ENCODE results near the gene DCDC2C. TPM values are rescaled to one million over a fixed set of nuclear protein-coding genes. Genes with fewer than 3 reads are reported as not detected.

DCDC2C gene
- total and polyA plus RNA-seq, 2 of the 4 experiments (the other 2 are of a cell fraction) = not detected

DNA sequence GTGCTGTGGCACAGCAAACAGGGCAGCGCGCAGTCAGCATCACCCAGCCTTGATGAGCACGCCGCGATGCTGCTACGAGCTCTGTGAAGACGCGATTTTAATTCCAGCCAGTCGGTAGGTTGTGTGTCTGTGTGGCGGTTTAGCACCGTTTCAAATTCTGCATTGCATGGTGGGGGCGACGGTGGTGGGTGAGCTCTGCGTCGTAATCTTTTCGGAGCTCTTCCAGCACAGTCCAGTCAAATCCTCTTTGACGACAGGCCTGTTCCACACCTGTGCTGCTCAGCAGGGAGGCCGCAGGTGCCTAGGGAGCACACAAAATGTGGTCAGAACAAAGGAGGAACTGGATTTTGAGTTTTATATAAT lies 36.8 kb upstream of the DCDC2C start:
- H3K36me3 ChIP-seq (ENCODE audit: control insufficient read depth, insufficient read depth, low read length) = no peaks in the 10 kb centered on the region
- peak overlapping the region; percentile 38; the same call in 1 of the 2 replicates for H3K4ac ChIP-seq (ENCODE audit: low read depth, low read length)
- no peak overlapping the region for H2AFZ ChIP-seq (replicated peaks; ENCODE audit: low read length, poor library complexity)
- H2BK5ac ChIP-seq (ENCODE audit: low read depth, low read length, poor library complexity, severe bottlenecking) = no peak overlapping the region
- peak overlapping the region; percentile 63; the same call in 1 of the 2 replicates for H2AK5ac ChIP-seq (ENCODE audit: low read depth, low read length)
- no peaks in the 10 kb centered on the region for H4K20me1 ChIP-seq (ENCODE audit: insufficient read depth, low read length)
- H3K9ac ChIP-seq (ENCODE audit: low read depth, low read length) = no peak overlapping the region
- peak overlapping the region; percentile 20 for H4K5ac ChIP-seq (ENCODE audit: low read depth, low read length)
- H2AK9ac ChIP-seq (replicated peaks; ENCODE audit: low read depth, low read length, poor library complexity) = no peak overlapping the region
- TF ChIP-seq, protein P1, sequence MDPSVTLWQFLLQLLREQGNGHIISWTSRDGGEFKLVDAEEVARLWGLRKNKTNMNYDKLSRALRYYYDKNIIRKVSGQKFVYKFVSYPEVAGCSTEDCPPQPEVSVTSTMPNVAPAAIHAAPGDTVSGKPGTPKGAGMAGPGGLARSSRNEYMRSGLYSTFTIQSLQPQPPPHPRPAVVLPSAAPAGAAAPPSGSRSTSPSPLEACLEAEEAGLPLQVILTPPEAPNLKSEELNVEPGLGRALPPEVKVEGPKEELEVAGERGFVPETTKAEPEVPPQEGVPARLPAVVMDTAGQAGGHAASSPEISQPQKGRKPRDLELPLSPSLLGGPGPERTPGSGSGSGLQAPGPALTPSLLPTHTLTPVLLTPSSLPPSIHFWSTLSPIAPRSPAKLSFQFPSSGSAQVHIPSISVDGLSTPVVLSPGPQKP (IDR thresholded peaks at IDR 0.05; ENCODE audit: borderline replicate concordance, low read depth, low read length) = no peak
- TF ChIP-seq FOS (IDR thresholded peaks at IDR 0.05; ENCODE audit: low read depth, low read length) (no peak), MAZ (IDR thresholded peaks at IDR 0.05; ENCODE audit: borderline replicate concordance, low read depth, low read length) (no peak), RAD21 (IDR thresholded peaks at IDR 0.05; ENCODE audit: low read length) (no peak), CEBPB (IDR thresholded peaks at IDR 0.05; ENCODE audit: low read depth, low read length) (no peak), POLR2A (IDR thresholded peaks at IDR 0.05; ENCODE audit: low read depth, low read length) (no peak), BHLHE40 (IDR thresholded peaks at IDR 0.05; ENCODE audit: low read depth, low read length) (no peak), SMC3 (IDR thresholded peaks at IDR 0.05; ENCODE audit: low read depth, low read length) (no peak), RCOR1 (IDR thresholded peaks at IDR 0.05; ENCODE audit: insufficient replicate concordance, low read length) (no peak), MXI1 (IDR thresholded peaks at IDR 0.05; ENCODE audit: borderline replicate concordance, low read depth, low read length) (no peak)
- TF ChIP-seq, protein P2, sequence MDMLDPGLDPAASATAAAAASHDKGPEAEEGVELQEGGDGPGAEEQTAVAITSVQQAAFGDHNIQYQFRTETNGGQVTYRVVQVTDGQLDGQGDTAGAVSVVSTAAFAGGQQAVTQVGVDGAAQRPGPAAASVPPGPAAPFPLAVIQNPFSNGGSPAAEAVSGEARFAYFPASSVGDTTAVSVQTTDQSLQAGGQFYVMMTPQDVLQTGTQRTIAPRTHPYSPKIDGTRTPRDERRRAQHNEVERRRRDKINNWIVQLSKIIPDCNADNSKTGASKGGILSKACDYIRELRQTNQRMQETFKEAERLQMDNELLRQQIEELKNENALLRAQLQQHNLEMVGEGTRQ (IDR thresholded peaks at IDR 0.05; ENCODE audit: low read depth, low read length) = no peak
- TF ChIP-seq, protein P3, sequence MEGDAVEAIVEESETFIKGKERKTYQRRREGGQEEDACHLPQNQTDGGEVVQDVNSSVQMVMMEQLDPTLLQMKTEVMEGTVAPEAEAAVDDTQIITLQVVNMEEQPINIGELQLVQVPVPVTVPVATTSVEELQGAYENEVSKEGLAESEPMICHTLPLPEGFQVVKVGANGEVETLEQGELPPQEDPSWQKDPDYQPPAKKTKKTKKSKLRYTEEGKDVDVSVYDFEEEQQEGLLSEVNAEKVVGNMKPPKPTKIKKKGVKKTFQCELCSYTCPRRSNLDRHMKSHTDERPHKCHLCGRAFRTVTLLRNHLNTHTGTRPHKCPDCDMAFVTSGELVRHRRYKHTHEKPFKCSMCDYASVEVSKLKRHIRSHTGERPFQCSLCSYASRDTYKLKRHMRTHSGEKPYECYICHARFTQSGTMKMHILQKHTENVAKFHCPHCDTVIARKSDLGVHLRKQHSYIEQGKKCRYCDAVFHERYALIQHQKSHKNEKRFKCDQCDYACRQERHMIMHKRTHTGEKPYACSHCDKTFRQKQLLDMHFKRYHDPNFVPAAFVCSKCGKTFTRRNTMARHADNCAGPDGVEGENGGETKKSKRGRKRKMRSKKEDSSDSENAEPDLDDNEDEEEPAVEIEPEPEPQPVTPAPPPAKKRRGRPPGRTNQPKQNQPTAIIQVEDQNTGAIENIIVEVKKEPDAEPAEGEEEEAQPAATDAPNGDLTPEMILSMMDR (conservative IDR thresholded peaks at IDR 0.05; ENCODE audit: low read depth, low read length) = no peak
- H3K27me3 ChIP-seq (ENCODE audit: control insufficient read depth, insufficient read depth, low read length) = no peaks in the 10 kb centered on the region; the same call in 1 of the 2 replicates
- peak overlapping the region; percentile 33 for H3K18ac ChIP-seq (ENCODE audit: low read depth, low read length)
- H4K91ac ChIP-seq (ENCODE audit: insufficient read depth, low read depth, low read length) = no peak overlapping the region
- H3K9me1 ChIP-seq (ENCODE audit: insufficient read depth, low read length) = no peaks in the 10 kb centered on the region
- H2BK20ac ChIP-seq (ENCODE audit: low read depth, low read length) = no peak overlapping the region; the same call in 1 of the 2 replicates
- 0 out of 2 replicates have a peak overlapping the region, but pooled peaks have one; percentile 24 for H3K23ac ChIP-seq (ENCODE audit: low read depth, low read length)
- H2BK15ac ChIP-seq (ENCODE audit: low read depth, low read length) = no peak overlapping the region; the same call in 2 of the 3 replicates
- peaks cover 4% of the 10 kb centered on the region; the same call in 1 of the 2 replicates for H3K4me1 ChIP-seq (ENCODE audit: control insufficient read depth, insufficient read depth, low read length)
- no peak overlapping the region for H3K4me2 ChIP-seq (ENCODE audit: low read depth, low read length)
- 94% methylated on average over 3 of the region's 18 CpGs; no CpG with 5 or more reads in 1 of the 2 experiments for WGBS, 2 experiments (ENCODE audit: extremely low coverage in 2 of 2, insufficient read length in 1 of 2)
- H3K4me3 ChIP-seq (ENCODE audit: insufficient read depth, low read depth, low read length) = no peak overlapping the region
- dilution Hi-C loops (cut with HindIII; ENCODE audit: low sequenced_read_pairs, unreplicated experiment) (no loop called here), in situ Hi-C loops (cut with MboI; ENCODE audit: low sequenced_read_pairs) (loop anchor here (25.0 kb wide), 1 partner anchor 1804 kb away; no protein-coding TSS in a partner anchor), intact Hi-C loops (cut with micrococcal nuclease) (no loop called here)
- ChIA-PET POLR2A (ENCODE audit: unreplicated experiment) (no interaction called here), CTCF (interaction anchor here (1.0 kb wide), 1 partner anchor 61 kb away, joined by 3 read pairs; no protein-coding TSS in a partner anchor)
- no peaks in the 10 kb centered on the region for H3K9me3 ChIP-seq (ENCODE audit: control insufficient read depth, insufficient read depth, low read length)
- no TSS peak for BruUV-seq (replicated peaks)
- no peak overlapping the region; the same call in 1 of the 2 replicates for H3K27ac ChIP-seq (ENCODE audit: insufficient read depth, low read length)
- H3K56ac ChIP-seq (ENCODE audit: extremely low read depth, insufficient read depth, low read length) = no peak overlapping the region
- no peak overlapping the region for H3K14ac ChIP-seq (replicated peaks; ENCODE audit: low read depth, low read length)
- H3K79me1 ChIP-seq (ENCODE audit: low read depth in 1 of 2, low read length in 2 of 2) = no peaks in the 10 kb centered on the region
- H4K8ac ChIP-seq (ENCODE audit: low read depth in 2 of 2, low read length in 2 of 2) = no peak overlapping the region
- ATAC-seq (ENCODE audit: low read depth) (no peak), DNase-seq (no peak)
- H2BK120ac ChIP-seq (ENCODE audit: low read depth, low read length) = peak overlapping the region; percentile 49; the same call in 1 of the 2 replicates
